Measurements from ENCODE around the gene TTYH1.

The TTYH1 gene

GRCh38 chr19:54392105-54392504 is 23.2 kb upstream of the TTYH1 start:
- no peak for DNase-seq (ENCODE audit: low read depth)

GRCh38 chr19:54393381-54393780 is 21.9 kb upstream of the TTYH1 start:
- DNase-seq (ENCODE audit: low read depth): no peak

GRCh38 chr19:54395685-54396084 is 19.6 kb upstream of the TTYH1 start:
- DNase-seq (ENCODE audit: low read depth): no peak

- no peak for DNase-seq (ENCODE audit: low read depth)
Observed at GRCh38 chr19:54399189-54399588, 16.1 kb upstream of the TTYH1 start.

GRCh38 chr19:54400913-54401312 is 14.4 kb upstream of the TTYH1 start:
- DNase-seq (ENCODE audit: low read depth): no peak

GRCh38 chr19:54403054-54403453 is 12.2 kb upstream of the TTYH1 start:
- no peak for DNase-seq (ENCODE audit: low read depth)

- DNase-seq (ENCODE audit: low read depth): no peak
Observed at GRCh38 chr19:54405628-54406027, 9.6 kb upstream of the TTYH1 start.

GRCh38 chr19:54407780-54408179 is 7.5 kb upstream of the TTYH1 start:
- no peak for DNase-seq (ENCODE audit: low read depth)

- no peak for DNase-seq (ENCODE audit: low read depth)
Observed at GRCh38 chr19:54408456-54409026, 6.7 kb upstream of the TTYH1 start.

- DNase-seq (ENCODE audit: low read depth): no peak
Observed at GRCh38 chr19:54411033-54411432, 4.2 kb upstream of the TTYH1 start.

GRCh38 chr19:54412877-54413276 is 2.4 kb upstream of the TTYH1 start:
- no peak for DNase-seq (ENCODE audit: low read depth)

- DNase-seq (ENCODE audit: low read depth): no peak
Observed at GRCh38 chr19:54414156-54414555, 1.1 kb upstream of the TTYH1 start.

- DNase-seq (ENCODE audit: low read depth): no peak
Observed at GRCh38 chr19:54415901-54416673, 823 bp downstream of the TTYH1 start.

GRCh38 chr19:54416695-54417491 is 1.6 kb downstream of the TTYH1 start:
- DNase-seq (ENCODE audit: low read depth): no peak

GRCh38 chr19:54418030-54418929 is 3.0 kb downstream of the TTYH1 start:
- peak; percentile 16 for DNase-seq (ENCODE audit: low read depth)

- DNase-seq (ENCODE audit: low read depth): no peak
Observed at GRCh38 chr19:54418930-54419800, 3.9 kb downstream of the TTYH1 start.

GRCh38 chr19:54420068-54420382 is 4.8 kb downstream of the TTYH1 start:
- no peak for DNase-seq (ENCODE audit: low read depth)

- no peak for DNase-seq (ENCODE audit: low read depth)
Observed at GRCh38 chr19:54420383-54421168, 5.3 kb downstream of the TTYH1 start.

GRCh38 chr19:54421169-54421516 is 5.9 kb downstream of the TTYH1 start:
- no peak for DNase-seq (ENCODE audit: low read depth)

GRCh38 chr19:54421521-54421920 is 6.3 kb downstream of the TTYH1 start:
- DNase-seq (ENCODE audit: low read depth): no peak

GRCh38 chr19:54422136-54422535 is 6.9 kb downstream of the TTYH1 start:
- DNase-seq (ENCODE audit: low read depth): no peak

Data from ELR (cell line).